Measurements from ENCODE around the gene IL4R. TPM values are rescaled to one million over a fixed set of nuclear protein-coding genes. Genes with fewer than 3 reads are reported as not detected.

The IL4R gene
- total RNA-seq, 1 donor from 2014 or later: 45.7 TPM

- TF ChIP-seq CTCF (IDR thresholded peaks at IDR 0.05; ENCODE audit: unreplicated experiment): no peak
- H3K4me1 Mint-ChIP-seq (ENCODE audit: unreplicated experiment): peaks cover 26% of the 10 kb centered on the region
- no peak overlapping the region for H3K4me3 Mint-ChIP-seq (ENCODE audit: unreplicated experiment)
- H3K36me3 Mint-ChIP-seq (ENCODE audit: low read depth, unreplicated experiment): no peaks in the 10 kb centered on the region
- no peaks in the 10 kb centered on the region for H3K9me3 Mint-ChIP-seq (ENCODE audit: unreplicated experiment)
- DNase-seq (ENCODE audit: low spot score): no peak
- H3K27ac Mint-ChIP-seq (ENCODE audit: unreplicated experiment): no peak overlapping the region
- no peaks in the 10 kb centered on the region for H3K27me3 Mint-ChIP-seq (ENCODE audit: unreplicated experiment)
These were observed 10.2 kb downstream of the IL4R start for GRCh38 chr16:27323781-27324561.

- Mint-ChIP-seq H3K4me1 (ENCODE audit: unreplicated experiment) (peaks cover 23% of the 10 kb centered on the region), H3K27ac (ENCODE audit: unreplicated experiment) (no peak overlapping the region), H3K4me3 (ENCODE audit: unreplicated experiment) (no peak overlapping the region), H3K36me3 (ENCODE audit: low read depth, unreplicated experiment) (peaks cover 3% of the 10 kb centered on the region), H3K9me3 (ENCODE audit: unreplicated experiment) (no peaks in the 10 kb centered on the region), H3K27me3 (ENCODE audit: unreplicated experiment) (no peaks in the 10 kb centered on the region)
- DNase-seq (ENCODE audit: low spot score): no peak
- no peak for TF ChIP-seq CTCF (IDR thresholded peaks at IDR 0.05; ENCODE audit: unreplicated experiment)
These were observed 11.1 kb downstream of the IL4R start for GRCh38 chr16:27324851-27325301.

GRCh38 chr16:27325736-27326135, 12.0 kb downstream of the IL4R start:
- no peaks in the 10 kb centered on the region for H3K9me3 Mint-ChIP-seq (ENCODE audit: unreplicated experiment)
- no peak for TF ChIP-seq CTCF (IDR thresholded peaks at IDR 0.05; ENCODE audit: unreplicated experiment)
- H3K27me3 Mint-ChIP-seq (ENCODE audit: unreplicated experiment): no peaks in the 10 kb centered on the region
- DNase-seq (ENCODE audit: low spot score): no peak
- peak overlapping the region; percentile 43 for H3K4me3 Mint-ChIP-seq (ENCODE audit: unreplicated experiment)
- H3K4me1 Mint-ChIP-seq (ENCODE audit: unreplicated experiment): peaks cover 27% of the 10 kb centered on the region
- H3K27ac Mint-ChIP-seq (ENCODE audit: unreplicated experiment): peak overlapping the region; percentile 46
- H3K36me3 Mint-ChIP-seq (ENCODE audit: low read depth, unreplicated experiment): peaks cover 3% of the 10 kb centered on the region

- peaks cover 3% of the 10 kb centered on the region for H3K36me3 Mint-ChIP-seq (ENCODE audit: low read depth, unreplicated experiment)
- peaks cover 27% of the 10 kb centered on the region for H3K4me1 Mint-ChIP-seq (ENCODE audit: unreplicated experiment)
- no peak for DNase-seq (ENCODE audit: low spot score)
- no peaks in the 10 kb centered on the region for H3K9me3 Mint-ChIP-seq (ENCODE audit: unreplicated experiment)
- H3K27me3 Mint-ChIP-seq (ENCODE audit: unreplicated experiment): no peaks in the 10 kb centered on the region
- H3K4me3 Mint-ChIP-seq (ENCODE audit: unreplicated experiment): no peak overlapping the region
- H3K27ac Mint-ChIP-seq (ENCODE audit: unreplicated experiment): peak overlapping the region; percentile 48
- no peak for TF ChIP-seq CTCF (IDR thresholded peaks at IDR 0.05; ENCODE audit: unreplicated experiment)
These were observed 12.5 kb downstream of the IL4R start for GRCh38 chr16:27326251-27326650.
